HepG2 (cell line): ENCODE data around the gene ESPNL. TPM values are rescaled to one million over a fixed set of nuclear protein-coding genes. Genes with fewer than 3 reads are reported as not detected.

ENCODE experiments used
- ATAC-seq: fragments of 200-7000 bp; cut with Tn5 transposase; 3 replicates; pipeline ENCODE4 v1.9.1; 2020; ENCODE audit warnings: mild to moderate bottlenecking, moderate library complexity
- BruUV-seq: library from RNA; stranded (reverse); fragments of 400-500 nt; replicated peaks from 2 replicates; lab custom pipeline; 2021; lab: Mats Ljungman, UMichigan
- CTCF ChIA-PET: fragments of 300-600 bp; formaldehyde crosslinking; extraction: SDS; loops from one replicate; lab custom pipeline; 2021; ENCODE audit warnings: low total read pairs, inconsistent platforms, low intra/inter-chr PET ratio; lab: Yijun Ruan, JAX
- POLR2A ChIA-PET: fragments of 350-600 bp; sonication (Branson Sonifier 250); formaldehyde crosslinking; loops from one replicate; lab custom pipeline; 2020; ENCODE audit warnings: antibody characterized with exemption, inconsistent platforms; lab: Yijun Ruan, JAX
- DNase-seq: peaks from one replicate; pipeline ENCODE4 v3.0.0-alpha.2; 2015; ENCODE audit warnings: low spot score
- FAIRE-seq: peaks from 3 replicates; lab custom pipeline; 2011; peaks lifted over from hg19 to GRCh38; lab: Jason Lieb, UNC
- H2AFZ ChIP-seq: one replicate; pipeline ENCODE4 v1.6.1; 2011; ENCODE audit warnings: low read length, inconsistent platforms
- H3K27ac ChIP-seq: fragments of 300-600 bp; 3 replicates; pipeline ENCODE4 v1.8.0; 2011; ENCODE audit warnings: mixed run types, mild to moderate bottlenecking, mixed read lengths, low read length, inconsistent platforms; ENCODE audit not compliant: insufficient read depth; ENCODE audit errors: extremely low read length
- H3K27me3 ChIP-seq, 2 experiments: fragments of 200-600 bp in 1 of 2; 2 replicates in 1 of 2; 3 replicates in 1 of 2; pipeline versions ENCODE4 v1.6.0 to v1.8.0; 2011; ENCODE audit warnings: low read length in 2 of 2, mild to moderate bottlenecking in 2 of 2, moderate library complexity in 2 of 2, inconsistent platforms in 1 of 2; ENCODE audit not compliant: insufficient read depth in 2 of 2, control insufficient read depth in 1 of 2
- H3K36me3 ChIP-seq, 2 experiments: fragments of 200-600 bp in 1 of 2; replicated peaks in 1 of 2; 2 replicates in 1 of 2; 3 replicates in 1 of 2; pipeline versions ENCODE4 v1.5.1 to v1.8.0; 2011; ENCODE audit warnings: low read length in 2 of 2, inconsistent platforms in 1 of 2; ENCODE audit not compliant: insufficient read depth in 2 of 2, control insufficient read depth in 1 of 2
- H3K4me1 ChIP-seq: 2 replicates; pipeline ENCODE4 v1.5.1; 2012; ENCODE audit warnings: low read length, inconsistent platforms; ENCODE audit not compliant: insufficient read depth
- H3K4me2 ChIP-seq: 2 replicates; pipeline ENCODE4 v1.6.0; 2011; ENCODE audit warnings: low read depth, low read length, inconsistent platforms
- H3K4me3 ChIP-seq, 3 experiments: fragments of 200-600 bp in 1 of 3; sonication (generic), shearing (Covaris generic) in 1 of 3; replicated peaks in 1 of 3; 2 replicates each; pipeline ENCODE4 v1.5.1; 2011 to 2016; ENCODE audit warnings: low read length in 3 of 3, inconsistent platforms in 2 of 3, low read depth in 2 of 3, mild to moderate bottlenecking in 2 of 3, control low read depth in 1 of 3, mixed read lengths in 1 of 3; ENCODE audit not compliant: insufficient read depth in 1 of 3
- H3K79me2 ChIP-seq: one replicate; pipeline ENCODE4 v1.6.1; 2011; ENCODE audit warnings: low read length, inconsistent platforms; ENCODE audit not compliant: insufficient read depth
- H3K9ac ChIP-seq: 2 replicates; pipeline ENCODE4 v1.6.0; 2011; ENCODE audit warnings: mild to moderate bottlenecking, low read depth, low read length, inconsistent platforms; ENCODE audit not compliant: insufficient read depth
- H3K9me3 ChIP-seq: 2 replicates; pipeline ENCODE4 v1.5.1; 2012; ENCODE audit warnings: mild to moderate bottlenecking, low read length
- H4K20me1 ChIP-seq: 2 replicates; pipeline ENCODE4 v1.6.0; 2011; ENCODE audit warnings: inconsistent platforms, mild to moderate bottlenecking, low read length, moderate library complexity; ENCODE audit not compliant: insufficient read depth
- ARHGAP35 ChIP-seq: sonication (generic); formaldehyde crosslinking; IDR thresholded peaks from 2 replicates; pipeline ENCODE4 v1.9.0; 2022; ENCODE audit warnings: mild to moderate bottlenecking, inconsistent platforms, moderate library complexity, missing genetic modification reagents, borderline replicate concordance
- ELF3 ChIP-seq: IDR thresholded peaks from 2 replicates; pipeline ENCODE4 v1.6.1; 2016; ENCODE audit warnings: missing genetic modification reagents, missing compliant biosample characterization
- PAX8 ChIP-seq: sonication (generic); formaldehyde crosslinking; IDR thresholded peaks from 2 replicates; pipeline ENCODE4 v1.8.0; 2022; ENCODE audit warnings: mild to moderate bottlenecking, missing genetic modification reagents, borderline replicate concordance
- POLR2A ChIP-seq, 2 experiments: IDR thresholded peaks; 2 replicates each; pipeline ENCODE4 v1.6.1; 2011; ENCODE audit warnings: low read depth in 2 of 2, low read length in 2 of 2, mild to moderate bottlenecking in 1 of 2, moderate library complexity in 1 of 2; ENCODE audit not compliant: insufficient read depth in 1 of 2
- PPARG ChIP-seq: conservative IDR thresholded peaks from 2 replicates; pipeline ENCODE4 v1.6.1; 2016; ENCODE audit warnings: missing biosample characterization, missing genetic modification reagents
- ZFX ChIP-seq: sonication (generic); formaldehyde crosslinking; IDR thresholded peaks from 2 replicates; pipeline ENCODE4 v1.4.0; 2020; ENCODE audit warnings: mild to moderate bottlenecking, low read depth, missing genetic modification reagents, moderate library complexity
- ZNF276 ChIP-seq: sonication (generic); formaldehyde crosslinking; IDR thresholded peaks from 2 replicates; pipeline ENCODE4 v1.4.0; 2020; ENCODE audit warnings: mild to moderate bottlenecking, low read depth, missing genetic modification reagents
- ZNF816 ChIP-seq: sonication (generic); formaldehyde crosslinking; IDR thresholded peaks from 2 replicates; pipeline ENCODE4 v1.8.0; 2022; ENCODE audit warnings: missing genetic modification reagents, mild to moderate bottlenecking, borderline replicate concordance
- WGBS: methylation state at CpG from one replicate; pipeline ENCODE4 v1.1.6; 2017; ENCODE audit warnings: low lambda C conversion rate; 5-methylcytosine and 5-hydroxymethylcytosine counted together
- in situ Hi-C: cut with HindIII; loops from 2 replicates; pipeline ENCODE4 v1.10.0; 2017; ENCODE audit warnings: low pct_unique_long_range_greater_than_20kb; ENCODE audit not compliant: extremely low pct_ligation_motif_present
- intact Hi-C: fragments of 100-400 bp; cut with micrococcal nuclease; formaldehyde crosslinking; loops from one replicate; pipeline ENCODE4 v1.10.0; 2022; ENCODE audit not compliant: unreplicated experiment
- polyA plus RNA-seq, 8 experiments: library from polyadenylated mRNA; depleted of rRNA in 3 of 8; stranded (reverse) in 7 of 8; unstranded in 1 of 8; fragments of >200 nt; fragmentation: Illumina TruSeq in 4 of 8; extraction: Trizol in 4 of 8; gene quantifications; 2 replicates each; pipeline versions ENCODE4 v1.2.1 to v1.2.3, GENCODE V29; 2011 to 2016; ENCODE audit warnings: low read depth in 4 of 8, missing spikeins in 1 of 8, mixed read lengths in 1 of 8; ENCODE audit not compliant: insufficient read depth in 1 of 8
- total RNA-seq, 5 experiments: library from RNA; depleted of rRNA; stranded (reverse); fragments of >200 nt; fragmentation: Illumina TruSeq; extraction: Trizol; gene quantifications; 2 replicates each; pipeline ENCODE4 v1.2.3, GENCODE V29; 2016; ENCODE audit warnings: low read depth in 1 of 5
- TF ChIP-seq, protein P1 (sequence below): sonication (generic); formaldehyde crosslinking; IDR thresholded peaks from 2 replicates; pipeline ENCODE4 v1.9.0; 2021; ENCODE audit warnings: missing genetic modification reagents, borderline replicate concordance
- TF ChIP-seq, protein P2 (sequence below): sonication (generic); formaldehyde crosslinking; IDR thresholded peaks from 2 replicates; pipeline ENCODE4 v1.4.0; 2020; ENCODE audit warnings: missing genetic modification reagents

ESPNL gene
- total and polyA plus RNA-seq, 2 of the 13 experiments (the other 11 are each of a cell fraction or from before 2014, with no cell fraction given), result 0.45 to 0.80 TPM

DNA sequence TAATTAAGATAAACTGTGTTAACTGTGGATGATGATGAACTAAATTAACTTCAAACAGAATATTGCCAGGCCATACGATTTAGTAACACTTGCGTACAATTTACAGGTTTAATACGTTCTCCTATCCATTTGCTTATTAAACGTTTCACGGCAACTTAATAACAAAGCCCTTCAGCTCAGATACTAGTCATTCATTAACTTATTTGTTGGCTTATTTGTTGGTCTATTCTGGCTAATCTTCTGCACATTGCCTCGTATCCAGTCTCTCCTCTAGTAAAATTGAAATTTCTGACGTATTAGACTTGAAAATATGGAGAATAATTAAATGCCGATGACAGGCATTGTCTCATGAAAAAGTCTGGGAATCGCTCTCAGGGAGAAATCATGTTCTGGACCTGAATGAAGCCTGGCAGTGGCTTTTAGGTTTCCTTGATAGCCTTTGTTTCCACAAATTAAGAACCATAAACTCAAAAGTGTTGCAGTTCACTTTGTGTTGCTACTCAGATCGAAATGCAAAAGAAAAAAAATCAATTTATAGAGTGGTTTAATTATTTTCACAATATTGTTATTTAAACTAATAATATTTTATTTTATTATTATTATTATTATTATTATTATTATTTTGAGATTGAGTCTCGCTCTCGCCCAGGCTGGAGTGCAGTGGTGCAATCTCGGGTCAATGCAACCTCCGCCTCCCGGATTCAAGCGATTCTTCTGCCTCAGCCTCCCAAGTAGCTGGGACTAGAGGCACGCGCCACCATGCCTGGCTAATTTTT, 34.9 kb upstream of the ESPNL start:
- ATAC-seq (no peak), DNase-seq (no peak), FAIRE-seq (no peak)
- TF ChIP-seq ZFX (CRISPR knock-in tag) (no peak), ZNF816 (CRISPR knock-in tag) (no peak), ZNF276 (CRISPR knock-in tag) (no peak), PPARG (CRISPR knock-in tag) (no peak), ARHGAP35 (CRISPR knock-in tag) (no peak), ELF3 (CRISPR knock-in tag) (no peak), POLR2A (IDR thresholded peaks at IDR 0.05; ENCODE audit: insufficient read depth in 1 of 2, low read depth in 2 of 2, low read length in 2 of 2) (no peak), PAX8 (CRISPR knock-in tag) (no peak)
- TF ChIP-seq, protein P1, sequence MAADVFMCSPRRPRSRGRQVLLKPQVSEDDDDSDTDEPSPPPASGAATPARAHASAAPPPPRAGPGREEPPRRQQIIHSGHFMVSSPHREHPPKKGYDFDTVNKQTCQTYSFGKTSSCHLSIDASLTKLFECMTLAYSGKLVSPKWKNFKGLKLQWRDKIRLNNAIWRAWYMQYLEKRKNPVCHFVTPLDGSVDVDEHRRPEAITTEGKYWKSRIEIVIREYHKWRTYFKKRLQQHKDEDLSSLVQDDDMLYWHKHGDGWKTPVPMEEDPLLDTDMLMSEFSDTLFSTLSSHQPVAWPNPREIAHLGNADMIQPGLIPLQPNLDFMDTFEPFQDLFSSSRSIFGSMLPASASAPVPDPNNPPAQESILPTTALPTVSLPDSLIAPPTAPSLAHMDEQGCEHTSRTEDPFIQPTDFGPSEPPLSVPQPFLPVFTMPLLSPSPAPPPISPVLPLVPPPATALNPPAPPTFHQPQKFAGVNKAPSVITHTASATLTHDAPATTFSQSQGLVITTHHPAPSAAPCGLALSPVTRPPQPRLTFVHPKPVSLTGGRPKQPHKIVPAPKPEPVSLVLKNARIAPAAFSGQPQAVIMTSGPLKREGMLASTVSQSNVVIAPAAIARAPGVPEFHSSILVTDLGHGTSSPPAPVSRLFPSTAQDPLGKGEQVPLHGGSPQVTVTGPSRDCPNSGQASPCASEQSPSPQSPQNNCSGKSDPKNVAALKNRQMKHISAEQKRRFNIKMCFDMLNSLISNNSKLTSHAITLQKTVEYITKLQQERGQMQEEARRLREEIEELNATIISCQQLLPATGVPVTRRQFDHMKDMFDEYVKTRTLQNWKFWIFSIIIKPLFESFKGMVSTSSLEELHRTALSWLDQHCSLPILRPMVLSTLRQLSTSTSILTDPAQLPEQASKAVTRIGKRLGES (CRISPR knock-in tag), result no peak
- TF ChIP-seq, protein P2, sequence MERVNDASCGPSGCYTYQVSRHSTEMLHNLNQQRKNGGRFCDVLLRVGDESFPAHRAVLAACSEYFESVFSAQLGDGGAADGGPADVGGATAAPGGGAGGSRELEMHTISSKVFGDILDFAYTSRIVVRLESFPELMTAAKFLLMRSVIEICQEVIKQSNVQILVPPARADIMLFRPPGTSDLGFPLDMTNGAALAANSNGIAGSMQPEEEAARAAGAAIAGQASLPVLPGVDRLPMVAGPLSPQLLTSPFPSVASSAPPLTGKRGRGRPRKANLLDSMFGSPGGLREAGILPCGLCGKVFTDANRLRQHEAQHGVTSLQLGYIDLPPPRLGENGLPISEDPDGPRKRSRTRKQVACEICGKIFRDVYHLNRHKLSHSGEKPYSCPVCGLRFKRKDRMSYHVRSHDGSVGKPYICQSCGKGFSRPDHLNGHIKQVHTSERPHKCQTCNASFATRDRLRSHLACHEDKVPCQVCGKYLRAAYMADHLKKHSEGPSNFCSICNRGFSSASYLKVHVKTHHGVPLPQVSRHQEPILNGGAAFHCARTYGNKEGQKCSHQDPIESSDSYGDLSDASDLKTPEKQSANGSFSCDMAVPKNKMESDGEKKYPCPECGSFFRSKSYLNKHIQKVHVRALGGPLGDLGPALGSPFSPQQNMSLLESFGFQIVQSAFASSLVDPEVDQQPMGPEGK (CRISPR knock-in tag), result no peak
- H4K20me1 ChIP-seq, result no peaks in the 10 kb centered on the region
- intact Hi-C loops (loop anchor here (10.0 kb wide), 1 partner anchor 380 kb away; no protein-coding TSS in a partner anchor), in situ Hi-C loops (no loop called here)
- no peak overlapping the region for H2AFZ ChIP-seq
- H3K4me2 ChIP-seq, result no peak overlapping the region
- H3K79me2 ChIP-seq, result peaks cover 28% of the 10 kb centered on the region
- WGBS, result 84% methylated on average over 18 of the region's 18 CpGs
- no peak overlapping the region; the same call in 1 of the 2 replicates for H3K9ac ChIP-seq
- H3K9me3 ChIP-seq, result no peaks in the 10 kb centered on the region
- CTCF ChIA-PET, result no interaction called here
- BruUV-seq, result no TSS peak
- peaks cover 40% of the 10 kb centered on the region for H3K4me1 ChIP-seq
- POLR2A ChIA-PET, result interaction anchor here (1.2 to 3.8 kb wide), 4 partner anchors 8 to 41 kb away, joined by 4 to 11 read pairs (median 7); no protein-coding TSS in a partner anchor
- peaks cover 16 to 48% of the 10 kb centered on the region in 2 experiments for H3K36me3 ChIP-seq
- H3K4me3 ChIP-seq, result no peak overlapping the region
- no peak overlapping the region for H3K27ac ChIP-seq
- H3K27me3 ChIP-seq, result no peaks in the 10 kb centered on the region; a peak in 1 of 5 replicates
